Liver (tissue), 9 donors: ENCODE results near the gene SMAD9. TPM values are rescaled to one million over a fixed set of nuclear protein-coding genes. Genes with fewer than 3 reads are reported as not detected.

ENCODE experiments used
- DNase-seq: peaks from one replicate; pipeline ENCODE4 v3.0.0-alpha.2; 2017; ENCODE audit warnings: low spot score
- H3K27ac ChIP-seq, 2 donors: one replicate each; pipeline ENCODE4 v1.7.0; 2013; ENCODE audit warnings: inconsistent platforms in 2 of 2, low read length in 2 of 2, control low read depth in 1 of 2, low read depth in 1 of 2, mild to moderate bottlenecking in 1 of 2
- H3K27me3 ChIP-seq, 4 donors: one replicate each; pipeline versions ENCODE4 v1.6.1 to v1.7.0; 2013; ENCODE audit warnings: low read length in 3 of 4, inconsistent platforms in 1 of 4, mild to moderate bottlenecking in 1 of 4, moderate library complexity in 1 of 4; ENCODE audit not compliant: control insufficient read depth in 4 of 4, insufficient read depth in 4 of 4
- H3K36me3 ChIP-seq, 4 donors: one replicate each; pipeline versions ENCODE4 v1.6.1 to v1.7.0; 2013; ENCODE audit warnings: low read length in 3 of 4, mild to moderate bottlenecking in 3 of 4, low read depth in 1 of 4, moderate library complexity in 1 of 4; ENCODE audit not compliant: control insufficient read depth in 4 of 4, insufficient read depth in 3 of 4
- H3K4me1 ChIP-seq, 4 donors: one replicate each; pipeline versions ENCODE4 v1.6.1 to v1.7.0; 2013; ENCODE audit warnings: low read length in 3 of 4, mild to moderate bottlenecking in 3 of 4, moderate library complexity in 1 of 4; ENCODE audit not compliant: control insufficient read depth in 4 of 4, insufficient read depth in 4 of 4
- H3K4me3 ChIP-seq, 3 donors: one replicate each; pipeline versions ENCODE4 v1.6.1 to v1.7.0; 2013; ENCODE audit warnings: low read length in 3 of 3, control low read depth in 1 of 3, low read depth in 1 of 3, mild to moderate bottlenecking in 1 of 3
- H3K9ac ChIP-seq, 2 donors: one replicate each; pipeline ENCODE4 v1.7.0; 2013; ENCODE audit warnings: low read length in 2 of 2, mild to moderate bottlenecking in 2 of 2, moderate library complexity in 2 of 2, control low read depth in 1 of 2, low read depth in 1 of 2
- H3K9me3 ChIP-seq, 4 donors: one replicate each; pipeline versions ENCODE4 v1.6.1 to v1.7.0; 2013; ENCODE audit warnings: low read length in 3 of 4; ENCODE audit not compliant: control insufficient read depth in 4 of 4
- CTCF ChIP-seq: fragments of 150-350 bp; IDR thresholded peaks from 2 replicates; pipeline ENCODE4 v1.5.1; 2017; ENCODE audit warnings: improper control_type of control experiment, low read depth, low read length; ENCODE audit not compliant: missing input control
- EGR1 ChIP-seq, 2 donors: IDR thresholded peaks; 2 replicates each; pipeline ENCODE4 v1.6.1; 2016 to 2018; ENCODE audit warnings: antibody characterized with exemption in 2 of 2, low read depth in 2 of 2
- FOXA1 ChIP-seq: IDR thresholded peaks from 2 replicates; pipeline ENCODE4 v1.6.1; 2016; ENCODE audit warnings: antibody characterized with exemption
- GABPA ChIP-seq, 2 donors: IDR thresholded peaks in 1 of 2; conservative IDR thresholded peaks in 1 of 2; 2 replicates each; pipeline ENCODE4 v1.6.1; 2016; ENCODE audit warnings: antibody characterized with exemption in 2 of 2, mild to moderate bottlenecking in 1 of 2, moderate library complexity in 1 of 2
- HNF4A ChIP-seq, 2 donors: conservative IDR thresholded peaks; 2 replicates each; pipeline ENCODE4 v1.6.1; 2016; ENCODE audit warnings: antibody characterized with exemption in 2 of 2, mild to moderate bottlenecking in 2 of 2
- HNF4G ChIP-seq: IDR thresholded peaks from 2 replicates; pipeline ENCODE4 v1.6.1; 2016; ENCODE audit warnings: antibody characterized with exemption
- JUND ChIP-seq, 2 donors: IDR thresholded peaks; 2 replicates each; pipeline ENCODE4 v1.6.1; 2016; ENCODE audit warnings: antibody characterized with exemption in 2 of 2
- MAX ChIP-seq: IDR thresholded peaks from 2 replicates; pipeline ENCODE4 v1.6.1; 2016; ENCODE audit warnings: antibody characterized with exemption
- NR2F2 ChIP-seq: IDR thresholded peaks from 2 replicates; pipeline ENCODE4 v1.6.1; 2016; ENCODE audit warnings: antibody characterized with exemption
- SP1 ChIP-seq: IDR thresholded peaks from 2 replicates; pipeline ENCODE4 v1.6.1; 2018; ENCODE audit warnings: antibody characterized with exemption, mild to moderate bottlenecking
- TAF1 ChIP-seq: conservative IDR thresholded peaks from 2 replicates; pipeline ENCODE4 v1.6.1; 2016; ENCODE audit warnings: antibody characterized with exemption, mild to moderate bottlenecking
- YY1 ChIP-seq: IDR thresholded peaks from 2 replicates; pipeline ENCODE4 v1.6.1; 2016; ENCODE audit warnings: antibody characterized with exemption, mild to moderate bottlenecking
- ZBTB33 ChIP-seq: IDR thresholded peaks from 2 replicates; pipeline ENCODE4 v1.6.1; 2016; ENCODE audit warnings: antibody characterized with exemption
- WGBS: extraction: QIAGEN DNeasy Blood & Tissue Kit; methylation state at CpG from one replicate; pipeline ENCODE4 v1.1.7; 2013; 5-methylcytosine and 5-hydroxymethylcytosine counted together
- polyA plus RNA-seq, 2 donors: library from polyadenylated mRNA; stranded (reverse) in 1 of 2; unstranded in 1 of 2; fragments of 200-250 nt in 1 of 2; fragments of >200 nt in 1 of 2; fragmentation: Nextera tagmentation in 1 of 2; extraction: Ambion mirVana in 1 of 2; gene quantifications; one replicate each; pipeline versions ENCODE4 v1.2.1 to v1.2.3, GENCODE V29; 2013 to 2015
- total RNA-seq, 2 donors: library from RNA; depleted of rRNA; stranded (reverse); fragments of >200 nt; gene quantifications; one replicate each; pipeline ENCODE4 v1.2.3, GENCODE V29; 2014
- TF ChIP-seq, protein P1 (sequence below): IDR thresholded peaks from 2 replicates; pipeline ENCODE4 v1.6.1; 2016; ENCODE audit warnings: antibody characterized with exemption
- donor health status: healthy.
- donor health status: healthy.
- donor health status: healthy.
- donor health status: healthy.
- donor health status: healthy.

SMAD9 gene
- total and polyA plus RNA-seq, 4 donors, result 0.51 to 1.3 (median 0.95) TPM

- no peak for TF ChIP-seq CTCF
These were observed 100.3 kb downstream of the SMAD9 start (continued) for GRCh38 chr13:36819739-36820090.

DNA sequence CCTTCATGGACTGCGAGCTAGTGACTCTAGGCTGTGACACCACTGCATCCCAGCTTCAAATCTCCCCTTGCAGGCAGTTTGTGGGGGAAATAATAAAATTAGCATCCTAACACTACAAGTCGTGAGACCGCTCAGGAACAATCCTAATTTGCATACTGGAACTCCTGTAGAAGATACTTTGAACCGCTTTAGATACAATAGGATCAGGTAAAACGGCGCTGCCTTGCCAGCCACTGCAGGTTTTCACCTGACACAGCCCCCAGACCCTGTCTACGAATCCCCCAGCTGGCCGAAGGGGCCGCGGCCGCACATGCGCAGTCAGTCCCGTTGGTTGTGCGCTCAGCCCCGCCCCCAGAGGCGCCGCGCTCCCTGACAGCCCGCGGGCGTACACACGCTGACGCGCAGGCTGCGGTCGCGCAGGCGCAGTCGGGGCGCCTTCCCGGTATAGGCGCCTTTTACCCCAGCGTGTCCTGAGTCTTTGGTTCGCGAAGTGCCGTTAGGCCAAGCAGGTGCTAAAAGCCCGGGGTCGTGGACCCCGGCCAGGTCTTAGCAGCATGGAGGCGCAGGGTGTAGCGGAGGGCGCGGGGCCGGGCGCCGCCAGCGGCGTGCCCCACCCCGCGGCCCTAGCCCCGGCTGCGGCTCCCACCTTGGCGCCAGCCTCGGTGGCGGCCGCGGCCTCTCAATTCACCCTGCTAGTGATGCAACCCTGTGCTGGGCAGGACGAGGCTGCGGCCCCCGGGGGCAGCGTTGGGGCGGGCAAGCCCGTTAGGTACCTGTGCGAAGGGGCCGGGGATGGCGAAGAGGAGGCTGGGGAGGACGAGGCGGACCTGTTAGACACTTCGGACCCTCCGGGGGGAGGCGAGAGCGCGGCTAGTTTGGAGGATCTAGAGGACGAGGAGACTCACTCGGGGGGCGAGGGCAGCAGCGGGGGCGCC, 101.0 kb downstream of the SMAD9 start, which contains the start of gene RFXAP:
Gene RFXAP (plus strand): TSS at position 419 of the 935 bp plus-strand sequence. CDS start 136 bp downstream, at position 555.
- peaks cover 4 to 23% (median 11%) of the 10 kb centered on the region in 4 donors for H3K4me1 ChIP-seq
- peak within 1 kb of the TSS; percentile 66 to 86 (median 71) for H3K4me3 ChIP-seq
- TF ChIP-seq TAF1 (no peak), CTCF (peak; percentile 12), JUND (IDR thresholded peaks at IDR 0.05) (peak in 1 of 2 donors; percentile 9), FOXA1 (peak; percentile 63)
- H3K9ac ChIP-seq, result peak within 1 kb of the TSS; percentile 33 to 98
- no peaks in the 10 kb centered on the region for H3K27me3 ChIP-seq
- DNase-seq, result peak; percentile 91
- H3K9me3 ChIP-seq, result no peaks in the 10 kb centered on the region
- no peaks in the 10 kb centered on the region for H3K36me3 ChIP-seq
- WGBS, result under 1% methylated on average over 78 of the region's 78 CpGs
- H3K27ac ChIP-seq, result peak within 1 kb of the TSS; percentile 79 to 80

DNA sequence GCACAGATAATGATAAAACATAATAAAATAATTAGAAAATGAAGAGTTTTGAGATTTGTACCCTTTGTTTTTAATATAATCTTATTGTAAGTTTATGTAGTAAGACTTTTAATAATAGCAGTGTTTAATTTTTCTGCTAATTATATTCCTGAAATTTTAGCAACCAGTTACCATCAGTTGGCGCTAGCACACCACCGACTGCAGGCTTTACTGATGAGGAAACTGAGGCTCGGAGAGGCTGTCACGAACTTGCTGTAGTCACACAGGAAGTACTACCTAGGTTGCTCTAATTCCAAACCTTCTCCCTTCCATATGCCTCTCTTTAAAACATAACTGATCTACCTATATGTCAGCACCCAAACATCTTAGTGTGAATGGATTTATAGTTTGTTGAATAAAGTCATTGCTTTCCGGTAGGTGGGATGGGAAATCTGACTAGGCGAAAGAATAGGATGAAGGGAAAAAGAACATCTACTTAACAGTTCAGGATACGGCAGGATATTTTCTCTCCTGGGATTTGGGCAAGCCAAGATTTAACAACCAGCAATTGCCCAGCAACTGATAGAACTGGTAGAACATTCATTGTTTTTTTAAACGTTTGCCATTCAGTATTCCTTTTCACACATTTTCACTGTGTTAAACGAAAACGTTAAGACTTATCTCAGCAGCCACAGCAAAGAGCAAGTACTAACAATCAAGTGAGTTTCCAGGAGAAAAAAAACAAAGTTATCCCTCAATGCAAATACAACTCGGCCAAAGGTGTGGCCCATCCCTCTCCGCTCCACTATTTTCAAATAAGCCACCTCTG, 101.8 kb downstream of the SMAD9 start:
- Histone ChIP-seq H3K4me1 (peaks cover 4 to 23% (median 11%) of the 10 kb centered on the region in 4 donors), H3K27ac (peak overlapping the region in 1 of 2 donors; percentile 79), H3K27me3 (no peaks in the 10 kb centered on the region), H3K9ac (no peak overlapping the region), H3K4me3 (peak overlapping the region; percentile 66 to 86 (median 71)), H3K9me3 (no peaks in the 10 kb centered on the region), H3K36me3 (no peaks in the 10 kb centered on the region)
- 35% methylated on average over 12 of the region's 12 CpGs for WGBS
- no peak for DNase-seq
- TF ChIP-seq ZBTB33 (no peak), SP1 (no peak), EGR1 (IDR thresholded peaks at IDR 0.05; ENCODE audit: low read depth in 2 of 2) (no peak), JUND (IDR thresholded peaks at IDR 0.05) (no peak), YY1 (no peak), CTCF (no peak), TAF1 (no peak), NR2F2 (no peak), MAX (no peak), HNF4A (conservative IDR thresholded peaks at IDR 0.05) (no peak), FOXA1 (no peak), GABPA (IDR thresholded peaks at IDR 0.05 in 1 of 2, conservative IDR thresholded peaks at IDR 0.05 in 1 of 2) (no peak), HNF4G (no peak)
- TF ChIP-seq, protein P1, sequence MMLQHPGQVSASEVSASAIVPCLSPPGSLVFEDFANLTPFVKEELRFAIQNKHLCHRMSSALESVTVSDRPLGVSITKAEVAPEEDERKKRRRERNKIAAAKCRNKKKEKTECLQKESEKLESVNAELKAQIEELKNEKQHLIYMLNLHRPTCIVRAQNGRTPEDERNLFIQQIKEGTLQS, result no peak
